Stimulated activated CD8-positive, alpha-beta memory T cell treated with anti-CD3 and anti-CD28 coated beads, Interleukin-2, amount 100 ng/mL, for 1 hour (primary cell): ENCODE results near the gene PAXIP1.
A peak's percentile ranks its signal among the peaks of the same experiment; 100 is the strongest.
"Not testable (repeated sequence)": the region's sequence is repeated elsewhere in the genome, so short reads cannot be mapped to it uniquely, and the experiment has no call there.

Source experiments
- DNase-seq, 2 donors: peaks; one replicate each; pipeline ENCODE4 v3.0.0-alpha.2; 2020; ENCODE audit warnings: low read depth in 2 of 2

Gene PAXIP1

DNA sequence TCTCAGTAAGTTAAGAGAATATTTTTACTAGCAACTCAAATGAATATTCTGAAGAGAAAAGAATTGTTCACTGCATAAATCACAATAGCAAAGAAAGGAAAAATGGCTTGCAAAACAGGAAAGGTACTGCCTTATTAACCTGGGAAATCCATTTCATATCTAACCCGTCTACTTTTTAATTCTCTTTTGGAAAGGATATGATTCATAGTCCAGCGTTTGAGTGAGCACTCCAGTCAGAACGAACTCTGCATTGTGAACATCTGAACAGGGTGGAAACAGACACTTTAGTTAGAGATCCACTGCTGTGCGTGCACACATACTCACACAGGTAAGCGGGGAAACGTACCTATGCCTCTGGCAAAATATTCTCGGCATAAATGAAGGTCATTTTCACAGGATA is 56.8 kb downstream of the PAXIP1 start:
- DNase-seq, result no peak

DNA sequence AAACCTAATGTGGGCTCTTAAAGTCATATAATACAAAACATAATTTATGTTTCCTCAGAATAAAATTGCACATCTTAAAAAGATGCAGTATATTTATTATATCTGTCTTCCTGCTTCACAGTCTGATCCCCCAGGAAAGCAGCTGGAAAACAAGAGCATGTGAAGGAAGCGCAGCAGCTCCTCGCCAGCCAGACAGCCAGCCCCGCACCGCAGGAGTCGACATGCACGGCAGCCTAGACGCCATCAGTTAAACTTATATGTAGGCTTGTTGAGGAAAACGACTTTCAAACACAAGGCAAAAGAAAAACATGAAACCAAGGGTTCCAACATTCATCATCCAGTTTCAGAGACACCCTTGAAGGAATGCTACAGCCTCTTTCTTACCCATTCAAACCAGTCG is 59.0 kb downstream of the PAXIP1 start:
- DNase-seq, result no peak

GRCh38 chr7:154942691-154943090 is 60.2 kb downstream of the PAXIP1 start:
- DNase-seq, result no peak

DNA sequence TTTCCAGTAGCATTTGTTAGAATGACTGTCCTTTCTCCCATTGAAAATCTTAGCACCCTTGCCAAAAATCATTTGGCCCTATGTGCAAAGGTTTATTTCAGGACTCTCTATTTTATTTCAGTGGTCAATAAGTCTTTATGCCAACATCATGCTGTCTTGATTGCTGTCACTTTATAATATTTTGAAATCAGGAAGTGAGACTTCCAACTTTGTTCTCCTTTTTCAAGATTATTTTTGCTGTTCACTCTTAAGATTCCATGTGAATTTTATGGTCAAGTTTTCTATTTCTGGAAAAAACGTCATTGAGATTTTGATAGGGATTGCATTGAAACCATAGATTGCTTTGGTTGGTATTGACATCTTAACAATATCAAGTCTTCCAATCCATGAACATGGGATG is 65.1 kb downstream of the PAXIP1 start:
- DNase-seq, result no peak

GRCh38 chr7:154934353-154934952 is 68.5 kb downstream of the PAXIP1 start:
- not testable (repeated sequence) for DNase-seq

DNA sequence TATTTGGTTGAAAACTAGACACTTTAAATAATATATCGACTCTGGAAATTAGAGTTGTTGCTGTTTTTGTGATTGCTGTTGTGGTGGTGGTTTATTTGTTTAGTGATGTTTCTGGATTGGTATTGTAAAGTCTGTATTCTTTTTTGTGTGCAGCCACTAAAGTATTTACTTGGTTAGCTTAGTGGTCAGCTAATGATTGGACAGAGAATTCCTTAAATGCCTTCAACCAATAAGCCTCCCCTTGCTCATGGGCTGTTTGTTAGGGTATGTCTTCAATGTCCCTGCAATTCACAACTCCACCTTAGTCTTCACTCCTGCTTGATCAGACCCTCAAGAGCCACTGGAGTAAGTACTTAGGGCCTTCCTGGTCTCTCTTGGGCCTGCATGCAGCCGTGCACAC is 71.0 kb downstream of the PAXIP1 start:
- DNase-seq, result no peak

- no peak for DNase-seq
Observed at GRCh38 chr7:154929006-154929726, 73.8 kb downstream of the PAXIP1 start.

DNA sequence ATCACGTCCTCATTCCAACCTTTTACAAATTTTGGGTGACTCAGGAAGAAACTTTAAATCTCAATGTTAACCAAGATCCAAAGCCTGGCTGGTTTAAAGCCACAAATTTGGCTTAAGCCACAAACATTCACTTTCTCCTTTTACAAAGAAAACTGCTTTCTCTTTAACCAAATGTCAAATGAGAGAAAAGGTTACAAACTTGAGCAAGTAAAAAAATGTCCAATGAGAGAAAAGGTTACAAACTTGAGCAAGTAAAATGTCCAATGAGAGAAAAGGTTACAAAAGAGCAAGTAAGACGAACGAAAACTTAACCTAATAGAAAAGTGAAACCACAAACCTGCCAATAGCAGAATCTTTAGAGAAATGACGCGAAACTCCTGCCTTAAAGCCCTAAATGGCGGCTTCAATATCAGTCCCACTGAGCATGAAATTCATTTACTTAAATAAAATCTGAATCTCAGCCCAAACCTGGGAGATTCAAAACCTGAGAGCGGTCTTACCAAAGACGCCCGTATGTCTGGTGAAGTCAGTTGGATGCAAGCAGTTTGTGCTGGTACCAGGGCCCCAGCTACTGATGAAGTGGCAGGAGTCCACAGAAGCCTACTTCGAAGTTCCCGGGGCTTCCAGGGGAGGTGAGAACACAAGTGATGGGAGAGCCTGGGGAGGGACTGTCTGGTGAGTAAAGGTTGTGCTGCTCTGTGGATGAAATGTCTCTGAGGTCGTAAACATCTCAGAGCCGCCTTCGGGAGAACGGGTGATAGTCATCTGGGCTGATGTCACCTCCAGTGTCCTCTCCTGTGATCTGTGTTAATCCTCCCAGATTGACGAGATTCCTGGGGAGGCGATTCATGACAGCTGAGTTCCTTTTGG is 74.6 kb downstream of the PAXIP1 start:
- peak in 1 of 2 donors; percentile 2 for DNase-seq

DNA sequence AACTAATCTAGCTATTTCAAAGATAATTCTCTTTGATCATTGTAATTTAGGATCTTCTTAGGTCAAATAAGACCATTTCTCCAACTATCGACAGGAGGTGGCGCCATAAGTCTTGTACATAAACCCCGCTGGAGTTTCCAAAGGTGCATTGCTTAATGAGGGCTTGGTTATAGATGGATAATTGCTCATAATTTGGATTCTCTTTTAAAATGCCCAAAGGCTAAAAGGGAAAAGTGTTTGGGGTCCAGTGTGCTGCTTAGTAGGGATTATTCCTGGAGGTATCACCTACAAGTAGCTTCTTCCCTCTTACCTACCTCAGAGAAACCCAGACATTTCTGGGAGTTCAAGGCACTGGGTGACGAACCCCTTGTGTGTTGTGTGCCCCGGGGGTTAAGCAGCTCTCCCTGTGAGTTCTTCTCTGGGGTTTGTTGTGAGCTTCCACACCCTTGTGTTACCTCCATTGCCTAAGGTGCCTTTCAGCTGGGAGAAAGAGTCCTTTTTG is 75.2 kb downstream of the PAXIP1 start:
- DNase-seq, result peak; percentile 54 to 62

DNA sequence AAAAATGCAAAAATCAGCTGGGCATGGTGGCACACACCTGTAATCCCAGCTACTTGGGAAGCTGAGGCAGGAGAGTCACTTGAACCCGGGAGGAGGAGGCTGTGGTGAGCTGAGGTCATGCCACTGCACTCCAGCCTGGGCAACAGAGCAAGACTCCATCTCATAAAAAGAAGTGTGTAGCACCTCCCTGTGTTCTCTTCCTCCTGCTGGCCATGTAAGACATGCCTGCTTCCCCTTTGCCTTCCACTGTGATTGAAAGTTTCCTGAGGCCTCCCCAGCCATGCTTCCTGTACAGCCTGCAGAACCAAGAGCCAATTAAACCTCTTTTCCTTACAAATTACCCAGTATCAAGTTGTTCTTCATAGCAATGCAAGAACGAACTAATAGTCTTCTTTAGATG is 80.5 kb downstream of the PAXIP1 start:
- not testable (repeated sequence) for DNase-seq

DNA sequence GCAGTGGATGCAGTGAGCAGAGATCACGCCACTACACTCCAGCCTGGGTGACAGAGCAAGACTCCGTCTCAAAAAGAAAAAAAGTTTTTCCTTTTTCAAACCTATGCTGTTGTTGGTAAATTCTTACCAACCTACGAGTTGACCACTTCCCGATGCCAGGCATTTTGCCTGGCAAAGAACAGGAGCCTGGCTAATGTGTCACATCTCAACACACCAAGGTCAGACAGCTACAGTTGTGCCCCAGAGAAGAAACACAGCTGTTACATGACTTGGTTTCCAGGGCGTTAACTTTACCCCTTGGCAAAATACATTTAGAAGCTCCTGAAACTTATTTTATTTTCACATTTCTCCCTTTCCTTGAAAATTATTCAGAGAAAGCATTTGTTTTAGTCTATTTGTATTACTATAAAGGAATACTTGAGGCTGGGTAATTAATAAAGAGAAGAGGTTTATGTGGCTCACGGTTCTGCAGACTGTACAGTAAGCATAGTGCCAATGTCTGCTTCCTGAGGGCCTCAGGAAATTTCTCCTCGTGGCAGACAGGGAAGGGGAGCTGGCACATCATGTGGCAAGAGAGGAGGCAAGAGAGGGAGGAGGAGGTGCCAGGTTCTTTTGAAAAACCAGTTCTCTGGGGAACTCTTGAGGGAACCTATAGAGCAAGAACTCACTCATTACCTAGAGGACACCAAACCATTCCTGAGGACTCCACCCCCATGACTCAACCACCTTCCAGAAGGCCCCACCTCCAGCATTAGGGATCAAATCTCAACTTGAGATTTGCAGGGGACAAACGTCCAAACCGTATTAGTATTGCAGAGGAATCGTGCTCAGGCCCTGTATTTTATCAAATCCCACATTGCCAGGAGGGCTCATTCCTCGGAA is 83.3 kb downstream of the PAXIP1 start:
- DNase-seq, result no peak

DNA sequence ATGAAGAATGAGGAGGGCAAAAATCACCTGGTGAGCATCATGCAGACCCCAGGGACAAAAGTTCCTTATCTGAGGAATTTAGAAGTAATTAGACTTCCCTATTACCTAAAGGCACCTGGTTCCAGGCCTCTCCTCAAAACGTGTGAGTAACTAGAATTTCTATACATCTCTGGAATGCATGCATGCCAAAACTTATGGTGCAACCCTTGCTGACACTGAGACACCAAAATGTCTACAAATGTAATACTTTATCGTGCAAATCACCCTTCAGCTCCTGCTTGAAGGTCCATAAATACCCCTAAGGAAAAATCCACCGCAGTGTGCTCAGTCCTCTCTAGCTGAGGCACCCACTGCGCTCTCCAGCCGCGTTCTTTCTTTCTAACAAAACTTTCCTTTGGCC is 84.2 kb downstream of the PAXIP1 start:
- DNase-seq, result no peak

DNA sequence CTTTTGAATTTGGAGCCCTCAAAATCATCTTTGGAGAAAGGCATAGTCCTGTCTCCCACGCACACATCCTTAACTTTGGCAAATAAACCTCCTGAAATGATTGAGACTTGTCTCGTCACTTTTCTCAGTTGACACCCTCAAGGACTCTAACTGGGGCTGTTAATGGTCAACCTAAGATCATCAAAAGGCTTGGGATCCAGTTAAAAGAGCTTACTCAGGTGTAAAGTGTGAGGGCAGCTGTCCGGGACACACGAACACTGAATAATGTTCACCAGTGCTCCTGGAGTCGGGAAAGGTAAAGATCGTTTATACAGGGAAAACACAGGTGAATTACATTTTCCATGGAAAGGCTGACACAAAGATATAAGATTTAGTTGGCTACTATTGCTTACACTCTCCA is 84.7 kb downstream of the PAXIP1 start:
- no peak for DNase-seq

- no peak for DNase-seq
Observed at GRCh38 chr7:154917808-154918160, 85.1 kb downstream of the PAXIP1 start.

GRCh38 chr7:154916856-154917807 is 85.8 kb downstream of the PAXIP1 start:
- DNase-seq, result no peak

DNA sequence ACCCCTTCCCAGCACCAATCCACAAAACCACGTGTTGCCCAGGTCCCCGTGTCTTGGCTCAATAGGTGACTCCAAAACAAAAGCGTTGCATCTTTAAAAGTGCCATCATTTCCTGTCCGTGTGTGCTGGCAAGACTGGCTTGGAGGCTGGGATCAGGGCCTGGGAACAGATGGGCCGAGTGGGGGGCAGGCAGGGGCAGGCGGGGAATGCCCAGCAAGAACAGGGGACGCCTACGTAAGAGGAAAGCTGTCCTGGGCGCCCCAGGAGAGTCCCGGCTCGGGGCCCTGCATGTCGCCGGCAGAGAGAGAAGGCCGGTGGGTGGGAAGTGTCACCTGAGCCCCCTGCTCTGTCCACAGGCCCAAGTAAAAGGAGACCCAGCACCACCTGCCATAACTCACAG is 86.5 kb downstream of the PAXIP1 start:
- DNase-seq, result no peak

DNA sequence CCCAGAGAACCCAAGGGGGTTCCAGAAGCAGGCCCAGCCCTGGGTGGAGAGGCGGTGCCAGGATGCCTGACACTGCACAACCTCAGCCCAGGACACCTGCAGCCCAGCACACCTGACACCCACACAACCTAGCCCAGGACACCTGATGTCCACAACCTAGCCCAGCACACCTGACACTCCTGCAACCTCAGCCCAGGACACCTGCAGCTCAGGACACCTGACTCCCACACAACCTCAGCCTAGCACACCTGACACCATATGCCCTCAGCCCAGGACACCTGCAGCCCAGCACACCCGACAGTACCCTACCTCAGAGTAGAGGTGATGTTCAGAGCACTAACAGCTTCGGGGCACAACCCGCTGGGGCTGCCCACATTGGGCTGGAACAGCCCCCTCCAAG is 87.3 kb downstream of the PAXIP1 start:
- DNase-seq, result no peak

GRCh38 chr7:154914996-154915380 is 87.9 kb downstream of the PAXIP1 start:
- DNase-seq, result no peak

DNA sequence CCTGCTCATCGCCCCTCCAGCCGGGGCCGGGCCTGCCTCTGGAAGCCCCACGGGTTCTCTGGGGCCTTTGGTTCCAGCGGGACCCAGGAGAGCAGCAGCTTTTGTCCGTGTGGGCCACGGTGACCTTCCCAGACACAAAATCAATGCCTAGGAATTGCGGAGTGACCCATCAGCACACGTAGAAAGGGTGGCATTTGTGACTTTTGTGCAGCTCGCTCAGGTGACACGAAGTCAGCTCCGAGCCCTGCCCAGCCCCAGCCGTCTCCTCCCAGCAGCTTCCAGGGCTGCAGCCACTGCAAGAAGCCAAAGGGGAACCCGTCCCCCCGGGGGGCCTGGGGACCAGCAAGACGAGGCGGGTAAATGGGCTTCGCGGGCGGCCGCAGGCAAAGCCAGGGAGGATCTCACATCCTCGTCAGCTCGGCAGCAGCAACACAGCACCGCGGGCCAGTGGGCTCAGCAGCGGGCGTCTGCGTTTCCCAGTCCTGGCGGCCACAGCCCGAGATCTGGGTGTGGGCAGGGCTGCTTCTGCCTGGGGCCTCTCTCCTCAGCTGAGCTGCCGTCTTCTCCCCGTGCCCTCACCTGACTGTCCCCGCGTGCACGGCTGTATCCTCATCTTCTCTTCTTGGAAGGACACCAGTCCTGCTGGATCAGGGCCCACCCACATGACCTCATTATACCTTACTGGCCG is 88.5 kb downstream of the PAXIP1 start:
- DNase-seq, result no peak
